HL-60 (cell line): ENCODE data around the gene NCAPD3.

Experiments
- CTCF ChIP-seq: IDR thresholded peaks from one replicate; pipeline ENCODE4 v1.5.1; 2011; ENCODE audit warnings: low read length, control low read depth, inconsistent platforms; ENCODE audit not compliant: insufficient read depth
- TF ChIP-seq, protein P1 (sequence below): IDR thresholded peaks from 2 replicates; pipeline ENCODE4 v1.6.1; 2012; ENCODE audit warnings: low read depth; ENCODE audit not compliant: insufficient replicate concordance

DNA sequence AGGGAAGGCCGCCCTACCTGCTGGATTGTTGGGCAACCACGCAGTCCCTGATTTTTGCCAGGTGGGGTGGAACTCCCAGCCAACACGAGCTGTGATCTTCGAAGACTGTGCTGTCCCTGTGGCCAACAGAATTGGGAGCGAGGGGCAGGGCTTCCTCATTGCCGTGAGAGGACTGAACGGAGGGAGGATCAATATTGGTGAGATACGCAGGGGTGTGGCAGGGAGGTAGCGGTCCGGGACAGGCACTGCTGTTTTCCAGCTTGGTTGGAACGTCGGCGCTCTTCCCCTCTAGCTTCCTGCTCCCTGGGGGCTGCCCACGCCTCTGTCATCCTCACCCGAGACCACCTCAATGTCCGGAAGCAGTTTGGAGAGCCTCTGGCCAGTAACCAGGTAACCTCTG, 37.2 kb upstream of the NCAPD3 start:
- TF ChIP-seq CTCF: no peak
- TF ChIP-seq, protein P1, sequence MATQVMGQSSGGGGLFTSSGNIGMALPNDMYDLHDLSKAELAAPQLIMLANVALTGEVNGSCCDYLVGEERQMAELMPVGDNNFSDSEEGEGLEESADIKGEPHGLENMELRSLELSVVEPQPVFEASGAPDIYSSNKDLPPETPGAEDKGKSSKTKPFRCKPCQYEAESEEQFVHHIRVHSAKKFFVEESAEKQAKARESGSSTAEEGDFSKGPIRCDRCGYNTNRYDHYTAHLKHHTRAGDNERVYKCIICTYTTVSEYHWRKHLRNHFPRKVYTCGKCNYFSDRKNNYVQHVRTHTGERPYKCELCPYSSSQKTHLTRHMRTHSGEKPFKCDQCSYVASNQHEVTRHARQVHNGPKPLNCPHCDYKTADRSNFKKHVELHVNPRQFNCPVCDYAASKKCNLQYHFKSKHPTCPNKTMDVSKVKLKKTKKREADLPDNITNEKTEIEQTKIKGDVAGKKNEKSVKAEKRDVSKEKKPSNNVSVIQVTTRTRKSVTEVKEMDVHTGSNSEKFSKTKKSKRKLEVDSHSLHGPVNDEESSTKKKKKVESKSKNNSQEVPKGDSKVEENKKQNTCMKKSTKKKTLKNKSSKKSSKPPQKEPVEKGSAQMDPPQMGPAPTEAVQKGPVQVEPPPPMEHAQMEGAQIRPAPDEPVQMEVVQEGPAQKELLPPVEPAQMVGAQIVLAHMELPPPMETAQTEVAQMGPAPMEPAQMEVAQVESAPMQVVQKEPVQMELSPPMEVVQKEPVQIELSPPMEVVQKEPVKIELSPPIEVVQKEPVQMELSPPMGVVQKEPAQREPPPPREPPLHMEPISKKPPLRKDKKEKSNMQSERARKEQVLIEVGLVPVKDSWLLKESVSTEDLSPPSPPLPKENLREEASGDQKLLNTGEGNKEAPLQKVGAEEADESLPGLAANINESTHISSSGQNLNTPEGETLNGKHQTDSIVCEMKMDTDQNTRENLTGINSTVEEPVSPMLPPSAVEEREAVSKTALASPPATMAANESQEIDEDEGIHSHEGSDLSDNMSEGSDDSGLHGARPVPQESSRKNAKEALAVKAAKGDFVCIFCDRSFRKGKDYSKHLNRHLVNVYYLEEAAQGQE: no peak
